Femur (tissue), 1 donor: Measurements from ENCODE around the gene GMNN.
"Not testable (repeated sequence)": the region's sequence is repeated elsewhere in the genome, so short reads cannot be mapped to it uniquely, and the experiment has no call there.

ENCODE experiments used
- DNase-seq: peaks from one replicate; pipeline ENCODE4 v3.0.0-alpha.2; 2017

The GMNN gene

DNA sequence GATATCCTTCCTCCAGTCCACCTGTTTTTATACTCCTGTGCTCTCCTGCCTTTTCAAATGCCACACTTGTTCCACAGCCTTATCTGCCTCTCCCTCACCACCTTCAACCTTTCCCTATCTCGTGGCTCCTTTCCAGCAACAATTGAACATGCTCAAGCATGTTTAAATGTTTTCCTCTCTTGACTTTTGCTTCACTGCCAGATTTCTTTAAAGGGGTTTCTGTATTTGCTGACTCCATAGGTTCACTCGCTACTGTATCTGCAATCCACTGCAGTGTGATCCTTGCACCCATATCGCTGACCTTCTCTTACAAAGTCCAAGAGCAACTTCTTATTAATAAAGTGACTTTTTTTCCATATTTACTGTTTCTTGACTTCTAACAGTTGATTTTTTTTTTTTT is 11.2 kb upstream of the GMNN start:
- no peak for DNase-seq

DNA sequence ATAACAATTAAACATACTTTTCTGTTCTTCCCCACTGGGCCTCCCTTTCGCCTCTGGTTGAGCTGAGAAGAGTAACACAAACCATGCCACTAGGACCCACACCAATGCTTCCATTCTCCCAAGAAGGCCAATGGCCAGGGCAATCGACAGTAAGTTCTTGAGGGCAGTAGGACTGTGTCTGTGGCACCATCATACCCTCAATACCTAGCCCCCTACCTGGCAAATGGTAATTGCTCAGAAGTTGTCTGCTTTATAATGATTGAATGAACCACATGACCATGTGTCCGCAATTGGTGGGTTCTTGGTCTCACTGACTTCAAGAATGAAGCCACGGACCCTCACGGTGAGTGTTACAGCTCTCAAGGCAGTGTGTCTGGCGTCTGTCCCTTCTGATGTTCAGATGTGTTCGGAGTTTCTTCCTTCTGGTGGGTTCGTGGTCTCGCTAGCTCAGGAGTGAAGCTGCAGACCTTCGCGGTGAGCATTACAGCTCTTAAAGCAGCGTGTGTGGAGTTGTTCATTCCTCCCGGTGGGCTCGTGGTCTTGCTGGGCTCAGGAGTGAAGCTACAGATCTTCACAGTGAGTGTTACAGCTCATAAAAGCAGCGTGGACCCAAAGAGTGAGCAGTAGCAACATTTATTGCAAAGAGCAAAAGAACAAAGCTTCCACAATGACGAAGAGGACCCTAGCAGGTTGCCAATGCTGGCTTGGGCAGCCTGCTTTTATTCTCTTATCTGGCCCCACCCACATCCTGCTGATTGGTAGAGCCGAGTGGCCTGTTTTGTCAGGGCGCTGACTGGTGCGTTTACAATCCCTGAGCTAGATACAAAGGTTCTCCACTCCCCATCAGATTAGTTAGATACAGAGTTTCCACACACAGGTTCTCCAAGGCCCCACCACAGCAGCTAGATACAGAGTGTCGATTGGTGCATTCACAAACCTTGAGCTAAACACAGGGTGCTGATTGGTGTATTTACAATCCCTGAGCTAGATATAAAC is 9.6 kb upstream of the GMNN start:
- DNase-seq = not testable (repeated sequence)

DNA sequence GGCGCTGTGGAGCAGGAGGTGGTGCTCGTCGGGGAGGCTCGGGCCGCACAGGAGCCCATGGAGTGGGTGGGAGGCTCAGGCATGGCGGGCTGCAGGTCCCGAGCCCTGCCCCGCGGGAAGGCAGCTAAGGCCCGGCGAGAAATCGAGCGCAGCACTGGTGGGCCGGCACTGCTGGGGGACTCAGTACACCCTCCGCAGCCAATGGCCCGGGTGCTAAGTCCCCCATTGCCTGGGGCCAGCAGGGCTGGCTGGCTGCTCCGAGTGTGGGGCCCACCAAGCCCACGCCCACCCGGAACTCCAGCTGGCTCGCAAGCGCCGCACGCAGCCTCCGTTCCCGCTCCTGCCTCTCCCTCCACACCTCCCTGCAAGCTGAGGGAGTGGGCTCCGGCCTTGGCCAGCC is 8.8 kb upstream of the GMNN start:
- DNase-seq = not testable (repeated sequence)

DNA sequence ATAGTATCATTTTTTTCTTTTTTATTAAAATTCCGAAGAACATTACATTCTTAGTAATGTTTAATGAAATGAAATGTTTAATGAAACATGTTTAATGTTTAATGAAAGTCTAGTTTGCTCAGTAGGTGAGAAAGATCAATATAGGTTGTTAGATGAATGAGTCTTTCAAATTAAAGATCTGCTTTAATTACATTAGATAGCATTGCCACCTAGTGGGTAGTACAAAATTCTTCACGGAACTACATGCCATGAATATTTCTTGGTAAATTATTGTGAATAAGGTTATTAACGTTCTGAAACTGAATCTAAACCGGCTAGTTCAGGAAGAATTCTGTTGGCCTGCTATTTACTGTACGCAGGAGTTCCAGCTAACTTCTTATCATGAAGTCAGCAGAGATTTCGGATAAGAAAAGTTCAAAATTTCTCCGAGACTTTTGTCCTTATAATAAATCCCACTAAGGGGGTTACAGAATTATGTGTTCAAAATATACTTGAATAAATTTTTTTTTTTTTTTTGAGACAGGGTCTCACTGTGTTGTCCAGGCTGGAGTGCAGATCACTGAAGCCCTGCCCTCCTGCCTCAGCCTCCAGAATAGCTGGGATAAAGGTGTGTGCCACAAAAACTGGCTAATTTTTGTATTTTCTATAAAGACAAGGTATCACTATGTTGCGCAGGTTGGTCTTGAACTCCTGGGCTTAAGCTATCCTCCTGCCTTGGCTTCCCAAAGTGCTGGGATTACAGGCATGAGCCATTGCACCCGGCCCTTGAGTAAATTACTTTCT is 7.9 kb upstream of the GMNN start:
- DNase-seq = no peak

DNA sequence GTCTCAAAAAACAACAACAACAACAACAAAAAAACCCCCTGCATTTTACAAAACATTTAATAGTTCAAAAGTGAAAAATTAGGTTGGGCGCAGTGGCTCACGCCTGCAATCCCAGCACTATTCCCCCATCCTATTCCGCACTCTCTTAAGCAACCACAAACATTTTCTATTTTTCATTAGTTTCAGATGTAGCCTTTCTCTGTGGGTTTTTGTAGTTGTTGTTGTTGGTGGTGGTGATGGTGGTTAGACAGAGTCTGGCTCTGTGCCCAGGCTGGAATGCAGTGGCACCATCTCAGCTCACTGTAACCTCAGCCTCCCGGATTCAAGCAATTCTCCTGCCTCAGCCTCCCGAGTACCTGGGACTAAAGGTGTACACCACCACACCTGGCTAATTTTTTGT is 6.4 kb upstream of the GMNN start:
- no peak for DNase-seq

DNA sequence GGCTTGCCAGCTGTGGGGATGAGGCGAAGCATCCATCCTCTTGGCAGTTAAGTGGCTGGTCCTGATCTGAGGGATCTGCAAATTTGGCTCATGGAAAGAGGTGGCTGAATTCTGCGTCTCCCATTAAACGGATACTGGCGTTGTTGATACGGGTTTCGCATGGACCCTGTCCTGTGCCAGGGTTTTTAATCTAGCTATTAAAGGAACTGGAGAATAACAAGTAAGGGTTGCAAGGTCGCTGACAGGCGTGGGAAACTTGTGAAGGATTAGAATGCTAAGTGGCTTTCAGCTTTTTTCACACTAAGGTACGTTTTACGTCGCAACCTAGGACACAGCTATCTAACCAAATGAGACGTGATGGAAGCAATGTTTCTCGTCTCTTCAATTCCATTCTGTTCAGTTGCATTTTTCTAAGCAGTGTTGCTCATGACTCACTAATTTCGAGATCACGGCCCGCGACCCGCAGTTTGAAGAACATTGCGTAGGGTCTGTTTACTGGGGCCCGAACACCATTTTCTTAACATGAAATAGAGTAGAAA is 852 bp downstream of the GMNN start:
- DNase-seq = no peak

DNA sequence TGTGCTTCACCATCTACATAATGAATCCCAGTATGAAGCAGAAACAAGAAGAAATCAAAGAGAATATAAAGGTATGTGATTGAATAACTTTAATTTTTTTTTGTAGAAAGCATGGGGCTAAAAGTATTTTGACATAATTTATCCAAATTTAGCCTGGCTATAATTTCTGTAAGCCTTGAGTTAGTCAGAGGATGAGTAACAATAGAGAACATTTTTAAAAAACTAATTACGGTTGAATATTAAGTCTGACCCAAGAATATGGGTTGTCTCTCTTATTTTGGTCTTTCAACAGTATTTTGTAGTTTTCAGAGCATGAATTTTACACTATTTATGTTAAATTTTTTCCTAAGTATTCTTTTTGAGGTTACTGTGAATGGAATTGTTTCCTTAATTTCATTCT is 2.5 kb downstream of the GMNN start:
- DNase-seq = no peak

DNA sequence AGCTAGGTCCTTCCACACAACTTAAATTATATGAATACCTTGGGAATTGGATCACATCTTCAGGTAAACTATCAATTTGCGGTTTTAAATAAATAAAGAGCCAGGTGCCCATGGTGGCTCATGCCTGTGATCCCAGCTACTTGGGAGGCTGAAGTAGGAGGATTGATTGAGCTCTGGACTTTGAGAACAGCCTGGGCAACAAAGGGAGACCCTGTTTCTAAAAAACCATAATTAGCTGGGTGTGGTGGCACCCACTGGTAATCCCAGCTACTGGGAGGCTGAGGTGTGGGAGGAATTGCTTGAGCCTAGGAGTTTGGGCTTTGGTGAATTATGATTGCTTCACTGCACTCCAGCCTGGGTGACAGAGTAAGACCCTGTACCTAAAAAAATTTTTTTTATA is 3.4 kb downstream of the GMNN start:
- no peak for DNase-seq

DNA sequence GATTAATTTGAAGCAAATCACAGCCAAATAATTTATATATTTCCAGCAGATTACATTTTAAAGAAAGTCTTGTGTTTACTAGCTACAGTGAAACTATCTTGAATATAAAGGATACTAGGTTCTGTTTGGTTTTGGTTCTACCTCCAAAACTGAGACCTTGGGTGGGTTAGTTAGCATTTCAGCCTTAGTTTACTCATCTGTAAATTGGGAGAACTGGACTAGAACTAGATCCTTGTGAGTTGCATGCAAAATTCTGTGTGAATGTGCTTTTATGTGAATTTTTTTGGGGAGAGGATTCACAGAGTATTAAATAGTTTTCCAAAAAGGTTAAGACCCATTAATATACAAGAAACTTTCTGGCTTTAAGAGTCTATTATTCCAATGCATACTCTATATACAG is 4.1 kb downstream of the GMNN start:
- no peak for DNase-seq

DNA sequence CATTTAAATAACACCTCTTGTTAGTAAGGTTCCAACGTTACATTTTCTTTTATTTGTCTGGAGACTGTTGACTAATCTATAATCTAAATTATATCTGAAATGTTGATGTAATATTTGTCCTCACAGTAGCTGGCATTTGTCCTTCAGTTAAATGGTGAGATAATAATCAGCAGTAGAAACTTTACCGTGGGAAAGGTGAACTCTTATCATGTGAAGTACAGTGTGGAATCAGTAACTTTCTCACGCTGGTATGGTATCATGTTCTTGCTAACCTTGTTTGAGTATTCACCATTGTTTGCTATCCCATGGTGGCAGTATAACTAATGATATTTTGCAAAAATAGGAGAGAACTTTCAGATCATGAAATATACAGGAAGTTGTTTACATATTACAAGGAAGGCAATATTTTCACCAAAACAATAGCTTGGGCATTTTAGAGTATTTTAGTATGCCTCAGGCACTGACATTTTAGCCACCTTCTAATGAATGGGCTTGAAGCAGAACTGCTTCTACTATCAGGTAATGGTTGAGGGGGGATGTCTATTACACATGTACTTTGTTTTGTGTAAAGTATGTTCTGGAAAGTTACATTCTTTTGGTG is 4.8 kb downstream of the GMNN start:
- DNase-seq = no peak

DNA sequence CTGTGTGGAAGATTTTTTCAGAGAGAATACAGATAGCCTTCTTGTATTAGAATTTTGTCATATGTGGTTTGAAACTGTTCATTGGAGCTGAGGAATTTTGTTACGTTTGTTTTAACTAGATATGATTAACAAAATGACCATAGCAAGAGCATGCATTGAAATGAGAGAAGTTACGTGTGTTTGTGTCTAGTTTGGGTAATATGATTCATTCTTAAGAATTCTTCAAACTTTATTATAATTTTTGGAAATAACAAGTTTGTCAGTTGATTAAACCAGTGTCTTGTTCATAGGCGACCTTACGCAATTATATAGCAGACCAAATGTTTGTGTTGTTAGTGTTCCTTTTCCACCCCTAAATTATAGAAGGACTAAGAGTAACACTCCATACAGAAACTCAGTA is 5.5 kb downstream of the GMNN start:
- no peak for DNase-seq

DNA sequence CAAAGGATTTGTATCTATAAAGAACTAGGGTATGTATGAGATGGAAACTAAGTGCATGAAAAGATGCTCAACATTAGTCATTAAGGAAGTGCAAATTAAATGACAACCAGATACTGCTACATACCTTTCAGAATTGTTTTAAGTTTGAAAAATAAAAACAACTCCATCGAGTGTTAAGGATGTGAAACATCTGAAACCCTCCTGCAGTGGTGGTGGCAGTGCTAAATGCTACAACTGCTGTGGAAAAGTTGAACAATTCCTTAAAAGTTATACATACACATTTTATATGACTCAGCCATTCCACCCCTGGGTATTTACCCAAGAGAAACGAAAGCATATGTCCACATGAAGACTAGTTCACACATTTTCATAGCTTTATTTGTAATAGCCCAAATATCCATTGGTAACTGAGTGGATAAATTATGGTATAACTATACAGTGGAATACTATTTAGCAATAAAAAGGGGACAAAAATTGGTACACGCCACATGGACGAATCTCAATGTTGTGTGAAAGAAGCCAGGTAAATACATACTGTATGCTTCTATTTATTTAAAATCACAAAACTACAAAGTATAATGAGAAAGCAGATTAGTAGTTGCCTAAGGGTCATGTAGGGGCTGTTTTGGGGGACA is 13.4 kb downstream of the GMNN start:
- no peak for DNase-seq

DNA sequence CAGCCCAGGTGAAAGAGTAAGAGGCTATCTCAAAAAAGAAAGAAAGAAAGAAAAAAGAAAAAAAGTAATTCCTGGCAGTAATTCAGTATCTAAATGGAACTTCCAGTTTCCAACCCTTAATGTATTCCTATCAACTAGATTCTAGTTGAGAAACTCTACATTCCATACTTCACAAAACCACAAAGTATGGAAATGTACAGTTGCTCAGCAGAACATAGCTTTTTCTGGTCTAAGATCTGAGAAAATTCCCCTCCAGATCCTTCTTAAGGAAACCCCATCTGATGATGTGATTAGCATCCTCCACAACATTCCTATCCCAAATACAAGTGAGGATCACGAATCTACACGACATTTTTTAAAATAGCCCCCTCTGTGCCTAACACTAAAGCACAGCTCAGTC is 20.4 kb downstream of the GMNN start:
- no peak for DNase-seq

DNA sequence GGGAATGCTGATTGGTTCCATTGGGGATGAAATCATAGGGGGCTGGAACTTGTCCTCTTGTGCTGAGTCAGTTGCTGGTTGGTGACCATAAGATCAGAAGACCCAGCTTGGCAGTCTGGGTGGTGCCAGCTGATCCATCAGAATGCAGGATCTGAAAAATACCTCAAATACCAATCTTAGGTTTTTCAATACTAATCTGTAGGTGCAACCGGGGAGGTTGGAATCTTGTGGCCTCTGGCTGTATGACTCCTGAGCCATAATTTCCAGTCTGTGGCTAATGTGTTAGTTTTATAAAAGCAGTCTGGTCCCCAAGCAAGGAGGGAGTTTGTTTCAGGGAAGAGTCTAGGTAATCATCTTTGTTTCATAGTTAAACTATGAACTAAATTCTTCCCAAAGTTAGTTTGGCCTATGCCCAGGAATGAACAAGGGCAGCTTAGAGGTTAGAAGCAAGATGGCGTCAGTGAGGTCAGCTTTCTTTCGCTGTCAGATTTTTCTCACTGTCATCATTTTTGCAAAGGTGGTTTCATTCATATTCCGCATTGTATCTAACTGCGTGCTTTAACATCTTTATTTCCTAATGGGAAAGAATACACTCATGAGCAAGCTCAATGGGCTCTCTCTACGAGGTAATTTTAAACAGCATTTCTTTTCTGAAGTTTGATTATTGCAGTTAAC is 22.0 kb downstream of the GMNN start:
- DNase-seq = no peak

DNA sequence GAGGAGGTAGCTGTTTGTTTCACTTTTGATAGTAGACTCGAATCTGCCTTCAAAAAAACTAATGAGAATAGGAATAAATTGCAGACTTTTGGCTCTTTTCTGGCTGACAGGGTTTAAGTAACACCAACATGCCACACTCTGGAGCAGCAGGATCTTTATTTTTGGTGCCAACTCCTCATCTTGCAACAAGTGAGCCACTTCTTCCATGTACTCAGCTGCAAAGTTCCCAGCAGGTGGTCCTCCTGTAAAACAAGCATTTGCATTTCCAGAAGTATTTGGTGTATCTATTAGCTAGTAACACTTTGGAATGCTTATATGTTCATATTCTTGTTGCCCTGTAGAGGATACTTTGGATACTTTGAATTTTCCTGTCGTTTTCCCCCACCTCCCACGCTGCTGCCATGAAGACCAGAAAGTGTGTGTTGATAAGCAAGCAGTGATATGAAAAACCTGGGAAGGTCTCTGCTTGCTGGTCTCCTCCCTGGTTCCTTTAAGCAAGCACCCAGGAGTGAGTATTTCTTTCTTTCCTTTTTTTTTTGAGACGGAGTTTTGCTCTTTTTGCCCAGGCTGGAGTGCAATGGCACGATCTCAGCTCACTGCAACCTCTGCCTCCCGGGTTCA is 23.0 kb downstream of the GMNN start:
- DNase-seq = no peak

DNA sequence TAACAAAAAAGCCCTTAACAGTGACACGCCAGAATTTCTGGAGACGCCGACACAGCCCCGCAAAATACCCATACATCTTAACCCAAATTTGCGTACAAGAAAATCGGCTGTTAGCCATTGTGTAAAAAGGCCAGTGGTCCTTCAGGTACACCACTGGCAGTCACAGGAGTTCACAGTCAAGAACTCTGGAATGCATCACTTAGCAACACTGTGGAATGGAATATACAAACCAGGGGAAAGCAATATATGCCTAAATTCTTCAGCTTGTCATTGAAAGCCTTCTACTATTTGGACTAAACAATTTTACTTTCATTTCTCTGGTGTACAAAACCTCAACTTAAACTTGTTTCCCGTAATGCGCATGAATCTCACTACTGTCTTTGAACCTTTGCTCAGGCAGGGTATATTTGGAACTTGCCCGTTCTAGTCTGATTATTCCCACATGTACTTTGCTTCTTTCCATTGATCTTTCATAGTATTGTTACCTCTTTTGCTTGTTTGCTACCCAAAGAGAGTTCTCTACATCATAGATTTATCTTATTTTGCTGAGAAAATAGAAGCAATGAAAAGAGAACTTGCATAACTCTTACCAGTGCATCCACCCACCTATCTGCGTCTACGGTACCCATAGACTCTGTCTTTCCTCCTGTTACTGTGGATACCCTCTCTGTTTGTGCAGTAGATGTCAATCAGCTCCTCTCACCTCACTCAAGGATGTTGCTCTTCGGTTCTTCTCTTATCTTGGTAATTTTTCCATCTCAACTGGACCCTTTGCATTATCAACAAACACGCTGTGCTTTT is 24.2 kb downstream of the GMNN start, which contains the start of gene ARMH2:
Gene ARMH2, minus strand, starts transcription at position 178 of the 801 bp plus-strand sequence. Its CDS starts 60 bp downstream, at position 118.
- no peak for DNase-seq

DNA sequence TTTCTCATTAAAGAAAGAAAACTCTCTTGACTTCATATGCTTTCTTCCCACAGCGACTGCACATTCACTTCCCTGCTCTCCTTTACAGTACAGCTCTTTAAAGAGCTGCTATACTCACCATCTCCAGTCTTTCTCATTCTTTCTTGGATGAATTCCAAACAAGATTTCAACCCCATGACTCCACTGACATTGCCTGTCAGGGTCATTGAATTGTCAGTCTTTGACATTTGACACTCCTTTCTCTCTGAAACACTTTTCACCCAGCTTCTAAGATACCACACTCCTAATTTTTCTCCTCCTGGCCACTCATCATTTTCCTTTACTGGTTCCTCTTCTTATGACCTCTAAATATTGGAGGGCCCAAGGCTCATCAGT is 24.8 kb downstream of the GMNN start:
- DNase-seq = no peak

DNA sequence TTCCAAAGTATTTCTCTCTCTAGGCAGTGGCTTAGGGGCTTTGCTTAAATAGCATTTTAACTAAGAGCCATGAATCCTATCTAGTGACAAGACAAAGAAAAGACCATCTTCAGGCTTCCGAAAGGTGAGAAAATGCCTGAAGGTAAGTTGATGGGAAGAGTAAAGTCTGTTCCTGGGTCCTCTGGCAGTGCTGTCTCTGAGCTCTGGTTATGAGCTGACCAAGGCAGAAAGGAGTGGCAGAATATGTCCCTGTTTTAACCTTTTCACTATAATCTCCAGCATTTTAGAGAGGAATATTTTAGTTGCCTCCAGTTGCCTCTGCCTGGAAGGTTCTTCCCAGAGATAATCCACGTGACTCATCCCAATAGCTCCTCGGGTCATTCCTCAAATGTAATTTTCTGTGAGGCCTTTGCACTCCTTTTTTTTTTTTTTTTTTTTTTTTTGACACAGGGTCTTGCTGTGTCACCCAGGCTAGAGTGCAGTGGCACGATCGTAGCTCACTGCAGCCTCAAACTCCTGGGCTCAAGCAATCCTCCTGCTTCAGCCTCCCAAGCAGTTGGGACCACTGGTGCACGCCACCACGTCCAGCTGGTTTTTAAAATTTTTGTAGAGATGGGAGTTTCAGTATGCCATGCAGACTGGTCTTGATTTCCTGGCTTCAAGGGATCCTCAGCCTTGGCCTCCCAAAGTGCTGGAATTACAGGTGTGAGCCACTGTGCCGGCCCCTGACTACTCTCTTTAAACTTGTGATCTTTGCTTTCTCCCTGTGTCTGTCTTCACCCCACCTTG is 27.7 kb downstream of the GMNN start:
- DNase-seq = no peak

DNA sequence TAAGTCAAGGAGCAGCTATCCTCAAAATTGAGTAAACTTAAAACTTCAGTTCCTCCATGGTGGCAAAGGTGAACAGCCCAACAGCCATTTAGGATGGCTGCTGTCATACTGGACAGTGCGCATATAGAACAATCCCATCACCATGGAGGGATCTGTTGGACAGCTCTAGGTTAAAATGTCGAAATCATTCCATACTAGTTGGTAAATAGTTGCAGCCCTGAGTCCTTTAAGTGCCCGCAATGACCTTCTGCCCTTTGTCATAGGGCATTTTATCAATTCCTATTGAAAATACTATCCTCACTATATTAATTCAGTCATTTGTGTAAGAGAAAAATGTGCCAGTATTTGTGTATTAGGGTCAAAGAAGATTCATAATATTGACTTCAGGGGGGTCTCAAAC is 32.8 kb downstream of the GMNN start:
- DNase-seq = no peak

DNA sequence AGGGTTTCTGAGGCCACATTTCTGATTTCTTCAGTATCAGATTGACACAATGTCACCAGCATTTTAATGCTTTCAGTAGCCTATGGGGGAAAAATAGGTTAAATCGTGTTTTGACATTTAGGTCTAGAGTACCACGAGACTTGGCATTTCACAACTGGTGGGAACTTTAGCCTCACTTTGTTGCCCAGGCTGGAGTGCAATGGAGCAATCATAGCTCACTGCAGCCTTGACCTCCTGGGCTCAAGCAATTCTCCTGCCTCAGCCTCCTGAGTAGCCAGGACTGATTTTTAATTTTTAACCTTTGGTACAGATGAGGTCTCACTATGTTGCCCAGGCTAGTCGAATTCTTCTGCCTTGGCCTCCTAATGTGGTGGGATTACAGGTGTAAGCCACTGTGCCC is 35.0 kb downstream of the GMNN start:
- DNase-seq = no peak
